ENCODE measurements around the gene DNASE1L1.
A peak's percentile ranks its signal among the peaks of the same experiment; 100 is the strongest.
"Not testable (repeated sequence)": the region's sequence is repeated elsewhere in the genome, so short reads cannot be mapped to it uniquely, and the experiment has no call there.

The DNASE1L1 gene

DNA sequence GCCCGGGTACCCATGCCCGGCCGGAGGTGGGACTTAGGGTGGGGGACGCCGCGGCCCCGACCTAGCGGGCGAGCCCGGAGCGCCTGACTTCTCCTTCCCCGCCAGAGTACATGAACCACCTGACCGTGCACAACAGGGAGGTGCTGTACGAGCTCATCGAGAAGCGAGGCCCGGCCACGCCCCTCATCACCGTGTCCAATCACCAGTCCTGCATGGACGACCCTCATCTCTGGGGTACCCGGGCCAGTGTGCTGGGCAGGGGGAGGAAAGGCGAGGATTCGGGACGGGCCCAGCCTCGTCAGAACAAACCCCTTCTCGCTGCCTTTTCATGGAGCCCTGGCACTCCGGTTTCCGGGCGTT is 2.9 kb upstream of the DNASE1L1 start:
- H3K27me3 ChIP-seq (ENCODE audit: control insufficient read depth in 1 of 2, insufficient read depth in 2 of 2, low read length in 2 of 2), result no peaks in the 10 kb centered on the region
- H3K4me3 ChIP-seq (ENCODE audit: low read depth in 1 of 2, low read length in 2 of 2), result peak overlapping the region; percentile 66 to 68
- H3K9ac ChIP-seq (ENCODE audit: low read depth in 1 of 2, low read length in 2 of 2), result peak overlapping the region; percentile 78 to 79
- peak overlapping the region; percentile 89 for H3K27ac ChIP-seq (ENCODE audit: low read depth, low read length)
- no peaks in the 10 kb centered on the region for H3K9me3 ChIP-seq (ENCODE audit: control insufficient read depth in 1 of 2, low read length in 2 of 2)
- H3K36me3 ChIP-seq (ENCODE audit: control insufficient read depth in 1 of 2, insufficient read depth in 2 of 2, low read length in 2 of 2), result no peaks in the 10 kb centered on the region
- peaks cover 7 to 10% of the 10 kb centered on the region in 2 donors for H3K4me1 ChIP-seq (ENCODE audit: control insufficient read depth in 1 of 2, insufficient read depth in 2 of 2, low read length in 2 of 2)

DNA sequence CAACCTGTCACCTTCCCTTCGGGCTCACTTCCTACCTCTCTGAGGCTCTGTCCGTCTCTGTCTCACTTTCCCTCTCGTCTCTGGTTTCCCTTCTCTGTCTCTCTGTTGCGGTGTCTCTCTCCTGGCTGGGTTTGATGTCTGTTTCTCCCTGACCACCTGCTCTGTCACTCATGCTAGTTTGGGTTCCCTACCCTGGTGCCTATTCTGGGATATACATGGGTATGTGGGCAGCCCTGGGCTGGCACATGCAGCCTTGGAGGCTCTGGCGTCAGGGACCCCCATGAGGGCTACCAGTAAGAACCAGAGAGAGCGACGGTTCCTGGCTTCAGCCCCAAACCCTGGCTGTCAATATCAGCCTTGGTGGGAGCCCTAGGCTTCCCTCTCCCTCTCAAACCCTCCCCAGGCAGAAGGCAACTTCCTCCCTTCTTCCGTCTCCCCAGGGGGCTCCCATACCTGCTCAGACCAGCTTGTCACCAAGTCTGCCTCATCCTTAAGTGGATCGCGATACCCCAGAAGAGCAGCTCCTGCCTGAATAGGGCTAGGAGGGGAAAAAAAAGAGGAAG is 314 bp downstream of the DNASE1L1 start:
- peaks cover 7 to 10% of the 10 kb centered on the region in 2 donors for H3K4me1 ChIP-seq (ENCODE audit: control insufficient read depth in 1 of 2, insufficient read depth in 2 of 2, low read length in 2 of 2)
- peak overlapping the region; percentile 57 to 74 for H3K9ac ChIP-seq (ENCODE audit: low read depth in 1 of 2, low read length in 2 of 2)
- H3K36me3 ChIP-seq (ENCODE audit: control insufficient read depth in 1 of 2, insufficient read depth in 2 of 2, low read length in 2 of 2), result no peaks in the 10 kb centered on the region
- no peaks in the 10 kb centered on the region for H3K9me3 ChIP-seq (ENCODE audit: control insufficient read depth in 1 of 2, low read length in 2 of 2)
- no peaks in the 10 kb centered on the region for H3K27me3 ChIP-seq (ENCODE audit: control insufficient read depth in 1 of 2, insufficient read depth in 2 of 2, low read length in 2 of 2)
- H3K27ac ChIP-seq (ENCODE audit: low read depth, low read length), result peak overlapping the region; percentile 25
- H3K4me3 ChIP-seq (ENCODE audit: low read depth in 1 of 2, low read length in 2 of 2), result peak overlapping the region; percentile 51 to 72

DNA sequence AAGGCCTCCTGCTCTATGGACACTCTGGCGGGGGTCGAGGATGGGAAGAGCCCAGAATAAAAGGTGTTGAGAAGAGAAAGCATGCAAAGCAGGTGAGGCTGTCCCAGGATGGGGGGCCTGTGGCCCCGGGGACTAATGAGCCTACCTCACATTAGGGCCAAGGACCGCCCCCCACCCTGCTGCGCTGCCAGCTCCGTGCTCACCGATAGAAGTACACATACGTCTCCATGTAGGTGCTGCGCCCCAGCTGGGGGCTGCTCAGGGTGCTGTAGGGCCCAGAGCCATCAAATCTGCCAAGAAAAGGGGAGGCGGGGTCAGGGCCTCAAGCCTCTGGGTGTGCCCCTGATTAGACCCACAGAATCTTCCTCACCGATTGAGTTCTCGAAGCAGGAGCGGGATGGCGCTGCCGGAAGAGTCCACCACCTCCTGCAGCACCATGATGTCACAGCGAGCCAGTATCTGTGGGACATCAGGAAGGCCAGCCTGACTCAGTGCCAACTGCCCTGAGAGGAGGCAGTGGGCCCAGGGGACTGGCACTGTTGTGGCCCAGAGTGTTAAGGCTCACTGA is 4.3 kb downstream of the DNASE1L1 start:
- Histone ChIP-seq H3K36me3 (ENCODE audit: control insufficient read depth in 1 of 2, insufficient read depth in 2 of 2, low read length in 2 of 2) (peaks cover 10 to 16% of the 10 kb centered on the region in 2 donors), H3K4me3 (ENCODE audit: low read depth in 1 of 2, low read length in 2 of 2) (no peak overlapping the region), H3K9ac (ENCODE audit: low read depth in 1 of 2, low read length in 2 of 2) (no peak overlapping the region), H3K27me3 (ENCODE audit: control insufficient read depth in 1 of 2, insufficient read depth in 2 of 2, low read length in 2 of 2) (no peaks in the 10 kb centered on the region), H3K4me1 (ENCODE audit: control insufficient read depth in 1 of 2, insufficient read depth in 2 of 2, low read length in 2 of 2) (peaks cover 8 to 14% of the 10 kb centered on the region in 2 donors), H3K27ac (ENCODE audit: low read depth, low read length) (no peak overlapping the region), H3K9me3 (ENCODE audit: control insufficient read depth in 1 of 2, low read length in 2 of 2) (no peaks in the 10 kb centered on the region)

DNA sequence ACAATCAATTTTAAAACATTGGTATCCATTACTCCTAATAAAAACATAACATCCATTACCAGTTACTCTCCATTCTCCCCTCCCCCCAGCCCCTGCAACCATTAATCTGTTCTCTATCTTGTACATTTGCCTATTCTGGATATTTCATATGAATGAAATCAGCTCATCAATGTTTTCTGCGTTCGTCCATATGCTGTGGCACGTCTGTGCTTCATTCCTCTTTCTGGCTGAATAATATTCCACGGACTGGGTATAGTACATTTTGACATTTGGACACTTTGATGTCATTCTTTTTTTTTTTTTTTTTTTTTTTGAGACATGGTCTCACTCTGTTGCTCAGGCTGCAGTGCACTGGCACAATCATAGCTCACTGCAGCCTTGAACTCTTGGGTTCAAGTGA is 5.2 kb downstream of the DNASE1L1 start:
- H3K36me3 ChIP-seq (ENCODE audit: control insufficient read depth in 1 of 2, insufficient read depth in 2 of 2, low read length in 2 of 2), result peaks cover 19 to 23% of the 10 kb centered on the region in 2 donors
- no peaks in the 10 kb centered on the region for H3K9me3 ChIP-seq (ENCODE audit: control insufficient read depth in 1 of 2, low read length in 2 of 2)
- H3K4me3 ChIP-seq (ENCODE audit: low read depth in 1 of 2, low read length in 2 of 2), result no peak overlapping the region
- no peaks in the 10 kb centered on the region for H3K27me3 ChIP-seq (ENCODE audit: control insufficient read depth in 1 of 2, insufficient read depth in 2 of 2, low read length in 2 of 2)
- H3K4me1 ChIP-seq (ENCODE audit: control insufficient read depth in 1 of 2, insufficient read depth in 2 of 2, low read length in 2 of 2), result peaks cover 12 to 20% of the 10 kb centered on the region in 2 donors
- no peak overlapping the region for H3K27ac ChIP-seq (ENCODE audit: low read depth, low read length)
- no peak overlapping the region for H3K9ac ChIP-seq (ENCODE audit: low read depth in 1 of 2, low read length in 2 of 2)

DNA sequence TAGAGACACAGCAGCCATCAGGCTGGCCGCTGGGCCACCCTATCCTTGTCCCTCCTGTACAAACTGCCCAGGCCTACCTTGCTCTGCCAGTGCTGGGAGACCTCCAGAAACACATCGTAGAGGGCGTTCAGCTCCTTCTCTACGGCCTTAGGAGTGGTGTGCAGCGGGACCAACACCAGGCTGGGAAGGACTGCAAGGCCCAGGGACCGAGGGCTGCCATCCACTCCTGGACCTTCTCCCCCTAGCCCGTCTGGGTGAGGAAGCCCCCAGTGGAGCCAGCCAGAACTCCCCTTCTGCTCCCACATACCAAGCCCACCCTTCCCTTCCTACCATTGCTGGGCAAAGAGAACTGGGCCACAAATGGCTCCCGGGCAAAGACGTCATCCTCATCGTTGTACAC is 5.9 kb downstream of the DNASE1L1 start:
- no peaks in the 10 kb centered on the region for H3K27me3 ChIP-seq (ENCODE audit: control insufficient read depth in 1 of 2, insufficient read depth in 2 of 2, low read length in 2 of 2)
- H3K27ac ChIP-seq (ENCODE audit: low read depth, low read length), result no peak overlapping the region
- H3K9me3 ChIP-seq (ENCODE audit: control insufficient read depth in 1 of 2, low read length in 2 of 2), result no peaks in the 10 kb centered on the region
- H3K9ac ChIP-seq (ENCODE audit: low read depth in 1 of 2, low read length in 2 of 2), result no peak overlapping the region
- H3K4me3 ChIP-seq (ENCODE audit: low read depth in 1 of 2, low read length in 2 of 2), result no peak overlapping the region
- H3K4me1 ChIP-seq (ENCODE audit: control insufficient read depth in 1 of 2, insufficient read depth in 2 of 2, low read length in 2 of 2), result peaks cover 12 to 16% of the 10 kb centered on the region in 2 donors
- H3K36me3 ChIP-seq (ENCODE audit: control insufficient read depth in 1 of 2, insufficient read depth in 2 of 2, low read length in 2 of 2), result peaks cover 19 to 23% of the 10 kb centered on the region in 2 donors

DNA sequence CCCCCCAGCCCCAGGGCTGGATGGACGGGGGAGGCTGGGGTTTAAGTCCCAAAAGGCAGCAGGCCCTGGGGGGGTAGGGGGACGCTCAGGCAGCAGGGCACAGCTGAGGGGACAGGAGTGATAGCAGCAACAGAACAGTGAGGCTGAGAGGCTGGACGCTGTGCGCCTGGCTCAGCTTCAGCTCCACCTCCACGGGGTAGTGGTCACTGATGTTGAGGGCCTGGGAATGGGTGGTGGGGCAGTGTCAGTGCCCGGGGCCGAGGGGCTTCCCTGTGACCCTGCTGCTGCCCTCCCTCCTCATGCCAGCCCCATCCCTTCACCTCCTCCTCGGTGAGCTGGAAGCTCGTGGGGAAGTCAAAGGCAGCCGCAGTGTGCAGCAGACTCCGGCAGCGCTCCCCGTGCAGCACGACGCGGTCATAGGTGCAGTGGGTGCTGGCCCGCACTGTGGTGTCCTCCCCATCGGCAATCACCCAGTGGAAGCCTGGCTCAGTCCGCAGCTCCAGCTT is 6.4 kb downstream of the DNASE1L1 start:
- Histone ChIP-seq H3K27ac (ENCODE audit: low read depth, low read length) (no peak overlapping the region), H3K4me3 (ENCODE audit: low read depth in 1 of 2, low read length in 2 of 2) (no peak overlapping the region), H3K9me3 (ENCODE audit: control insufficient read depth in 1 of 2, low read length in 2 of 2) (no peaks in the 10 kb centered on the region), H3K9ac (ENCODE audit: low read depth in 1 of 2, low read length in 2 of 2) (no peak overlapping the region), H3K36me3 (ENCODE audit: control insufficient read depth in 1 of 2, insufficient read depth in 2 of 2, low read length in 2 of 2) (peaks cover 19 to 23% of the 10 kb centered on the region in 2 donors), H3K4me1 (ENCODE audit: control insufficient read depth in 1 of 2, insufficient read depth in 2 of 2, low read length in 2 of 2) (peaks cover 12 to 16% of the 10 kb centered on the region in 2 donors), H3K27me3 (ENCODE audit: control insufficient read depth in 1 of 2, insufficient read depth in 2 of 2, low read length in 2 of 2) (no peaks in the 10 kb centered on the region)

DNA sequence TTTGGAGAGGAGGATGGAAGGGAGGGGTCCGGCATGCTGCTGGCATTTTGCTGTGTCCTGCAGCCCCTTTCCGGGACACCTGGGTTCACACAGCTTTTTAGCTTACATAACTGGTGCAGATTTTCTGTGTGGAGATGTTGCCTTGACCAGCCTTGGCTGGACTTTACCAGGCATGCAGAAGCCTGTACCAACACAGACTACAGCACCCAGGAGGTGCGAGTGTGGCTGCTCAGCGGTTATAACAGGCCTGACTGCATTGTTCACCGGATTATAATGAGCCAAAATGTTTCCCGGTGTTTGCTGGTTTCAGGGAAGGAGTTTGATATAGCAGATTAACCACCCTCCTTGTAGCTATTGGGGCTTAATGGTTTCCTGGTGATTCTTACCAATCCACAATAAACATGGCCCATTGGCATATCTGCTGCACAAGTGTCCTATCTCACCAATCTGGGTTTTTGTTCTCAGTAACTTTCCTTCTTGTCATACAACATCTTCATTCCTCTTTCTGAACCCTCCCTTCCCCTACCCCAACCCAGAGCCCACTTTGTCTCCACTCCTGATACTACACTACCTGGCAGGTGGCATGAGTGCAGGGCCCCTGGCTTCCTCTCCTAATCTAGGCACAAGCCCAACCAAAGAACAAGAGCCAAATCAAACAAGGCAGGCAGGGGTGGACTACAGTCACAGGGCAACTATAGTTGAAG is 7.0 kb downstream of the DNASE1L1 start:
- Histone ChIP-seq H3K27me3 (ENCODE audit: control insufficient read depth in 1 of 2, insufficient read depth in 2 of 2, low read length in 2 of 2) (no peaks in the 10 kb centered on the region), H3K27ac (ENCODE audit: low read depth, low read length) (no peak overlapping the region)

DNA sequence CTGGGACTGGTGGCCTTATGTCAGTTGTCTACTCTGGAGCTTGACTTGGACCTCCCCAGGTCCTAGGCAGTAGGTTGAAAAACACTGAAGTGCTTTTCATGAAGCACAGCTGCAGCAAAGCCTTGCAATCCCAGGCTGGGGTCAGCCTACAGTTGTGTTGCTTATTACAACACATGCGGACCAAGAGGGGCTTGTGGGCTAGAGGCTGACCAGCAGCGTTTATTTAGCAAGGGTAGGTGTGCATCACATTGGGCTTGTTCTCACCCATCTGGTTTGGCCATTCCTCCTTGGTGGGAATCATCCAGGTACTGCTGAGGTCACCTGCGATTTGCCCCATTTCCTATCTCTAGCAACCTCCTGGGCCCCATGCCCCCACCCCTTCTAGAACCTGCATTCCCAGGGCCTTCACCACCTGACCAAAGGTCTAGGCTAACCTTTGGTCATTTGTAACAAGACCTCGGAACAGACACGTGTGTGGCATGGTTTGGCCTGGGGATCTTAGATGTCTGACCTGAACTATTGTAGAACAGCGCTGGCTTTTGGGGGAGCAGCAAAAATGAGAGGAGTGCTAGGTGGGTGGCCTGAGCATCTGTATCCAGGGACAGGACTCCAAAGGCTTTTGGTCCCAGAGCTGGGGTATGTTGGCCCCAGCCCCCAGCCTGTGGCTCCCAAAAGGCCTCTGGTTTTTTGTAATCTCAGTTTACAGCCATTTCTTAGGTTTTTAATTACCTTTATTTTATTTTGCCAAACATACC is 7.8 kb downstream of the DNASE1L1 start:
- H3K27ac ChIP-seq (ENCODE audit: low read depth, low read length), result no peak overlapping the region
- H3K4me3 ChIP-seq (ENCODE audit: low read depth in 1 of 2, low read length in 2 of 2), result no peak overlapping the region
- peaks cover 19 to 23% of the 10 kb centered on the region in 2 donors for H3K36me3 ChIP-seq (ENCODE audit: control insufficient read depth in 1 of 2, insufficient read depth in 2 of 2, low read length in 2 of 2)
- no peaks in the 10 kb centered on the region for H3K9me3 ChIP-seq (ENCODE audit: control insufficient read depth in 1 of 2, low read length in 2 of 2)
- no peak overlapping the region for H3K9ac ChIP-seq (ENCODE audit: low read depth in 1 of 2, low read length in 2 of 2)
- H3K4me1 ChIP-seq (ENCODE audit: control insufficient read depth in 1 of 2, insufficient read depth in 2 of 2, low read length in 2 of 2), result peaks cover 12 to 16% of the 10 kb centered on the region in 2 donors
- H3K27me3 ChIP-seq (ENCODE audit: control insufficient read depth in 1 of 2, insufficient read depth in 2 of 2, low read length in 2 of 2), result no peaks in the 10 kb centered on the region

More for the DNA sequence above, 7.0 kb downstream of the DNASE1L1 start:
- H3K4me3 ChIP-seq (ENCODE audit: low read depth in 1 of 2, low read length in 2 of 2), result no peak overlapping the region
- peaks cover 19 to 23% of the 10 kb centered on the region in 2 donors for H3K36me3 ChIP-seq (ENCODE audit: control insufficient read depth in 1 of 2, insufficient read depth in 2 of 2, low read length in 2 of 2)
- peaks cover 12 to 16% of the 10 kb centered on the region in 2 donors for H3K4me1 ChIP-seq (ENCODE audit: control insufficient read depth in 1 of 2, insufficient read depth in 2 of 2, low read length in 2 of 2)
- no peak overlapping the region for H3K9ac ChIP-seq (ENCODE audit: low read depth in 1 of 2, low read length in 2 of 2)
- H3K9me3 ChIP-seq (ENCODE audit: control insufficient read depth in 1 of 2, low read length in 2 of 2), result no peaks in the 10 kb centered on the region

DNA sequence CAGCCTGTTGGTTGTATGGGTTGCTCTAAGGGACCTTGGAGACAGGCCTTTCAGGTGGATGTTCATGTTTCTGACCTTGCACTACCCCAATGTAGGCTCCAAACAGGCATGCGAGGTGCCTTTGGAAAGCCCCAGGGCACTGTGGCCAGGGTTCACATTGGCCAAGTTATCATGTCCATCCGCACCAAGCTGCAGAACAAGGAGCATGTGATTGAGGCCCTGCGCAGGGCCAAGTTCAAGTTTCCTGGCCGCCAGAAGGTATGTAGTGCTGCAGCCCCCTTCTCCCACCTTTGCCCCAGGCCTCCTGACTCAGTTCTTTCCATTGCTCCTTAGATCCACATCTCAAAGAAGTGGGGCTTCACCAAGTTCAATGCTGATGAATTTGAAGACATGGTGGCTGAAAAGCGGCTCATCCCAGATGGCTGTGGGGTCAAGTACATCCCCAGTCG is 8.7 kb downstream of the DNASE1L1 start:
- H3K9ac ChIP-seq (ENCODE audit: low read depth in 1 of 2, low read length in 2 of 2); H3K9me3 ChIP-seq (ENCODE audit: control insufficient read depth in 1 of 2, low read length in 2 of 2); H3K27me3 ChIP-seq (ENCODE audit: control insufficient read depth in 1 of 2, insufficient read depth in 2 of 2, low read length in 2 of 2); H3K27ac ChIP-seq (ENCODE audit: low read depth, low read length); H3K4me3 ChIP-seq (ENCODE audit: low read depth in 1 of 2, low read length in 2 of 2): not testable (repeated sequence)
- H3K36me3 ChIP-seq (ENCODE audit: control insufficient read depth in 1 of 2, insufficient read depth in 2 of 2, low read length in 2 of 2), result peaks cover 19 to 23% of the 10 kb centered on the region in 2 donors
- H3K4me1 ChIP-seq (ENCODE audit: control insufficient read depth in 1 of 2, insufficient read depth in 2 of 2, low read length in 2 of 2), result peaks cover 12 to 16% of the 10 kb centered on the region in 2 donors
